GM12878 (cell line): ENCODE measurements around the gene RSKR. TPM values are rescaled to one million over a fixed set of nuclear protein-coding genes. Genes with fewer than 3 reads are reported as not detected.

Experiments used
- ATAC-seq: fragments of 200-7000 bp; cut with Tn5 transposase; 3 replicates; pipeline ENCODE4 v1.9.1; 2020; ENCODE audit warnings: mild to moderate bottlenecking, moderate library complexity
- BruUV-seq: library from RNA; stranded (reverse); fragments of 400-500 nt; replicated peaks from 2 replicates; lab custom pipeline; 2021; lab: Mats Ljungman, UMichigan
- CTCF ChIA-PET: fragments of 300-600 bp; sonication (Branson Sonifier 250); formaldehyde crosslinking; extraction: SDS; loops from one replicate; lab custom pipeline; 2021; ENCODE audit warnings: inconsistent platforms; lab: Yijun Ruan, JAX
- POLR2A ChIA-PET: fragments of 350-600 bp; formaldehyde crosslinking; extraction: SDS; loops from one replicate; lab custom pipeline; 2021; ENCODE audit warnings: inconsistent platforms; lab: Charles Lee
- RAD21 ChIA-PET: fragments of 300-600 bp; sonication (Branson Sonifier 250); formaldehyde crosslinking; loops from one replicate; lab custom pipeline; 2023; ENCODE audit warnings: antibody characterized with exemption; ENCODE audit not compliant: unreplicated experiment; lab: Charles Lee
- SMC1A ChIA-PET: fragments of 300-600 bp; sonication (Branson Sonifier 250); formaldehyde crosslinking; loops from one replicate; lab custom pipeline; 2023; ENCODE audit not compliant: unreplicated experiment, uncharacterized antibody; lab: Charles Lee
- DNase-seq: peaks from one replicate; pipeline ENCODE4 v3.0.0-alpha.2; 2011; ENCODE audit warnings: low read depth, low spot score
- FAIRE-seq: peaks from 3 replicates; lab custom pipeline; 2011; peaks lifted over from hg19 to GRCh38; lab: Jason Lieb, UNC
- H2AFZ ChIP-seq: 2 replicates; pipeline ENCODE4 v1.6.0; 2011; ENCODE audit warnings: low read depth, low read length, control low read depth; ENCODE audit not compliant: control insufficient read depth
- H3K27ac ChIP-seq: 2 replicates; pipeline ENCODE4 v1.5.1; 2011; ENCODE audit warnings: control low read depth; ENCODE audit not compliant: control insufficient read depth, insufficient read depth
- H3K27me3 ChIP-seq, 2 experiments: replicated peaks in 1 of 2; 2 replicates each; pipeline versions ENCODE4 v1.6.0 to v1.6.1; 2011; ENCODE audit warnings: low read length in 1 of 2; ENCODE audit not compliant: control insufficient read depth in 2 of 2, insufficient read depth in 2 of 2
- H3K36me3 ChIP-seq, 2 experiments: 2 replicates each; pipeline ENCODE4 v1.5.1; 2011; ENCODE audit warnings: low read length in 1 of 2; ENCODE audit not compliant: control insufficient read depth in 2 of 2, insufficient read depth in 2 of 2
- H3K4me1 ChIP-seq: 2 replicates; pipeline ENCODE4 v1.6.1; 2011; ENCODE audit warnings: mild to moderate bottlenecking, low read length, moderate library complexity, mixed read lengths; ENCODE audit not compliant: control insufficient read depth, insufficient read depth
- H3K4me2 ChIP-seq: 2 replicates; pipeline ENCODE4 v1.6.0; 2011; ENCODE audit warnings: control low read depth; ENCODE audit not compliant: control insufficient read depth, insufficient read depth
- H3K4me3 ChIP-seq: fragments of 200-600 bp; sonication (generic); 2 replicates; pipeline ENCODE4 v1.5.1; 2016
- H3K79me2 ChIP-seq: 2 replicates; pipeline ENCODE4 v1.6.0; 2011; ENCODE audit warnings: low read length; ENCODE audit not compliant: control insufficient read depth, insufficient read depth
- H3K9ac ChIP-seq: 2 replicates; pipeline ENCODE4 v1.8.0; 2011; ENCODE audit warnings: low read length, control low read depth, mixed read lengths; ENCODE audit not compliant: control insufficient read depth, insufficient read depth
- H3K9me3 ChIP-seq: replicated peaks from 3 replicates; pipeline ENCODE4 v1.5.1; 2011; ENCODE audit warnings: mild to moderate bottlenecking, low read length; ENCODE audit not compliant: control insufficient read depth, insufficient read depth
- H4K20me1 ChIP-seq: 2 replicates; pipeline ENCODE4 v1.6.0; 2011; ENCODE audit not compliant: control insufficient read depth, insufficient read depth
- BHLHE40 ChIP-seq, 2 experiments: fragments of 450-650 bp in 1 of 2; IDR thresholded peaks; 2 replicates each; pipeline ENCODE4 v1.6.1; 2011 to 2017; ENCODE audit warnings: low read depth in 2 of 2, borderline replicate concordance in 1 of 2, improper control_type of control experiment in 1 of 2, low read length in 1 of 2, mild to moderate bottlenecking in 1 of 2
- CBFB ChIP-seq: IDR thresholded peaks from 2 replicates; pipeline ENCODE4 v1.6.1; 2016; ENCODE audit warnings: antibody characterized with exemption, low read depth
- CHD2 ChIP-seq: IDR thresholded peaks from 2 replicates; pipeline ENCODE4 v1.6.1; 2011; ENCODE audit warnings: low read depth, low read length, improper control_type of control experiment, borderline replicate concordance
- E2F8 ChIP-seq: fragments of 450-650 bp; IDR thresholded peaks from 2 replicates; pipeline ENCODE4 v1.6.1; 2018; ENCODE audit warnings: mild to moderate bottlenecking, low read depth, moderate library complexity; ENCODE audit not compliant: partially characterized antibody
- EGR1 ChIP-seq, 2 experiments: IDR thresholded peaks; 1 replicate in 1 of 2; 2 replicates in 1 of 2; pipeline ENCODE4 v1.6.1; 2011 to 2012; ENCODE audit warnings: low read depth in 2 of 2, low read length in 2 of 2, borderline replicate concordance in 1 of 2, mild to moderate bottlenecking in 1 of 2, moderate library complexity in 1 of 2
- HCFC1 ChIP-seq: fragments of 150-350 bp; IDR thresholded peaks from 2 replicates; pipeline ENCODE4 v1.6.1; 2014; ENCODE audit warnings: low read length
- KDM1A ChIP-seq: fragments of 200-600 bp; sonication (generic); IDR thresholded peaks from 2 replicates; pipeline ENCODE4 v1.6.1; 2016; ENCODE audit warnings: borderline replicate concordance
- KLF5 ChIP-seq: fragments of 450-650 bp; IDR thresholded peaks from 2 replicates; pipeline ENCODE4 v1.6.1; 2014; ENCODE audit warnings: mild to moderate bottlenecking; ENCODE audit not compliant: partially characterized antibody
- POLR2A ChIP-seq: IDR thresholded peaks from 2 replicates; pipeline ENCODE4 v1.6.1; 2011; ENCODE audit warnings: low read depth, mild to moderate bottlenecking, low read length
- SKIL ChIP-seq: fragments of 450-650 bp; IDR thresholded peaks from 2 replicates; pipeline ENCODE4 v1.6.1; 2017; ENCODE audit warnings: mild to moderate bottlenecking, low read depth, inconsistent platforms; ENCODE audit not compliant: poor library complexity, severe bottlenecking
- SMARCA5 ChIP-seq: fragments of 450-650 bp; IDR thresholded peaks from 2 replicates; pipeline ENCODE4 v1.6.1; 2017; ENCODE audit warnings: mild to moderate bottlenecking
- SRF ChIP-seq, 2 experiments: IDR thresholded peaks; 2 replicates each; pipeline ENCODE4 v1.6.1; 2011; ENCODE audit warnings: low read depth in 2 of 2, low read length in 2 of 2, mild to moderate bottlenecking in 1 of 2, moderate library complexity in 1 of 2
- WRNIP1 ChIP-seq: IDR thresholded peaks from 2 replicates; pipeline ENCODE4 v1.6.1; 2011; ENCODE audit warnings: low read depth, low read length, improper control_type of control experiment, borderline replicate concordance
- WGBS: methylation state at CpG from one replicate; pipeline ENCODE4 v1.1.6; 2016; ENCODE audit warnings: low lambda C conversion rate; ENCODE audit not compliant: insufficient replicate concordance, insufficient coverage; ENCODE audit errors: missing lambda C conversion rate; 5-methylcytosine and 5-hydroxymethylcytosine counted together
- in situ Hi-C: fragments of 300-500 bp; cut with MboI; formaldehyde crosslinking; loops from 9 replicates; pipeline ENCODE4 v1.14.3; 2018; ENCODE audit warnings: mixed read lengths
- intact Hi-C: fragments of 100-400 bp; cut with micrococcal nuclease; formaldehyde crosslinking; loops from one replicate; pipeline ENCODE4 v1.14.2; 2022; ENCODE audit not compliant: unreplicated experiment
- polyA plus RNA-seq, 11 experiments: library from polyadenylated mRNA; depleted of rRNA in 4 of 11; unstranded in 6 of 11; stranded (reverse) in 5 of 11; fragments of >200 nt; fragmentation: Nextera tagmentation in 4 of 11; fragmentation: Illumina TruSeq in 1 of 11; extraction: Ambion mirVana in 4 of 11; extraction: Trizol in 1 of 11; gene quantifications; 1 replicate in 1 of 11; 2 replicates in 10 of 11; pipeline versions ENCODE4 v1.2.1 to v1.2.3, GENCODE V29; 2011 to 2016; ENCODE audit warnings: inconsistent platforms in 2 of 11, missing spikeins in 2 of 11, low read depth in 1 of 11
- total RNA-seq, 4 experiments: library from RNA; depleted of rRNA in 3 of 4; stranded (reverse); fragments of >200 nt in 3 of 4; fragmentation: Illumina TruSeq in 1 of 4; extraction: Trizol in 1 of 4; gene quantifications; 2 replicates each; pipeline versions ENCODE4 v1.2.1 to v1.2.3, GENCODE V29; 2013 to 2021
- TF ChIP-seq, protein P1 (sequence below): fragments of 450-650 bp; IDR thresholded peaks from 2 replicates; pipeline ENCODE4 v1.6.1; 2017; ENCODE audit warnings: low read depth, mild to moderate bottlenecking, moderate library complexity

RSKR gene
- total and polyA plus RNA-seq, 10 of the 15 experiments (the other 5 are each of a cell fraction or from before 2014, with no cell fraction given) = 0.52 to 22.4 (median 8.7) TPM

DNA sequence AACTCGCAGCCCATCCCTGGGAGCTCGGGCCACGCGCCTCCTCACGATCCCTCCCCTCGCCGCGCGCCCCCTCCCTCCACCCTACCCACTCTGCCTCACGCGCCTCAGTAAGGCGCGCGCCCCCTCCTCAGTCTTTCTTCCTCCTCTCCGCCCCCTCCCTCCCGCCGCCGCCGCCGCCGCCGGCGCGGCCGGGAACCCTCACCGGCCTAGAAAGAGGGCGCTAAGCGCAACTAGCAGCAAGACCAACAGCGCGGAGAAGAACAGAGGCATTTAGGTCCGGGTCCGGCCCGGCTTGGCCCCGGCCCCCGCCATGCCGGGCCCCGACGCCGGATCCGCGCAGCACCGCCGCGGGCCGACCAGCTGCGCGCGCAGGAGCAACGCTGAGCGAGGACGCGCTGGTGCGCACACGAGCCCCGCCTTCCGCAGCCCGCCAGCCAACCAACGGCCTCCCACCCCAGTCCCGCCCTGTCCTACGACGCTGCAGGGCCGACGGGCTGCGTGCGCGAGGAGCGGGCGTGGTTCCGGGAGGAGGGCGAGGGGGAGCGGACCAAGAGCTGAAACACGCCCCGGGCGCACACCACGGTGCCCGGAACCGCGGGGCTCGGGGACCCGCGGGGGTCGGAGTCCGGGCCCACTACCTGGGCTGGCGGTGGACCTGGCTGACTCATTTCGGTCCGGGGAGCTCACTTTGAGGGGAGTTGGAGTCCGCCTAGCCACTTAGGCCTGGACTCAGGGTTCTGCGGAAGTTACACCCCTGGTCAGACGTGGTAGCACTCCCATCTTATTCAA lies 31.0 kb upstream of the RSKR start, which contains the start of gene BLTP2:
Gene BLTP2 (minus strand): TSS at position 372 of the 789 bp plus-strand sequence. CDS start 102 bp downstream, at position 270.
- Histone ChIP-seq H3K9ac (peak within 1 kb of the TSS; percentile 80), H3K36me3 (peaks cover 10 to 26% of the 10 kb centered on the region in 2 experiments), H3K27me3 (no peaks in the 10 kb centered on the region), H3K4me3 (peak within 1 kb of the TSS; percentile 85), H3K27ac (peak within 1 kb of the TSS; percentile 85), H3K9me3 (no peaks in the 10 kb centered on the region), H3K79me2 (peaks cover 33% of the 10 kb centered on the region), H3K4me2 (peak within 1 kb of the TSS; percentile 77), H4K20me1 (no peaks in the 10 kb centered on the region; the same call in 1 of the 2 replicates), H3K4me1 (peaks cover 14% of the 10 kb centered on the region), H2AFZ (peak within 1 kb of the TSS; percentile 70)
- BruUV-seq = no TSS peak
- ChIA-PET RAD21 (interaction anchor here (0.6 to 2.9 kb wide), 13 partner anchors 17 to 472 kb away, joined by 3 to 22 read pairs (median 5); partner anchors contain the start of genes ALDOC, IFT20, PIGS and PROCA1), SMC1A (interaction anchor here (0.7 to 4.2 kb wide), 8 partner anchors 13 to 307 kb away, joined by 3 to 22 read pairs (median 4); partner anchors contain the start of genes PHF12, PROCA1, RPL23A and SDF2), POLR2A (interaction anchor here (0.5 to 5.4 kb wide), 23 partner anchors 10 to 304 kb away, joined by 3 to 46 read pairs (median 6); partner anchors contain the start of genes ALDOC, NEK8, PIGS and PROCA1), CTCF (interaction anchor here (0.6 to 7.5 kb wide), 17 partner anchors 13 to 308 kb away, joined by 3 to 84 read pairs (median 5); partner anchors contain the start of genes NEK8, SDF2, SUPT6H and TLCD1)
- in situ Hi-C loops = no loop called here
- WGBS = under 1% methylated on average over 64 of the region's 89 CpGs
- ATAC-seq (peak; percentile 97), FAIRE-seq (peak; percentile 89), DNase-seq (peak; percentile 82)
- intact Hi-C loops = loop anchor here (2.0 kb wide), 1 partner anchor 46 kb away; the partner anchor contains the start of gene SPAG5
- TF ChIP-seq, protein P1, sequence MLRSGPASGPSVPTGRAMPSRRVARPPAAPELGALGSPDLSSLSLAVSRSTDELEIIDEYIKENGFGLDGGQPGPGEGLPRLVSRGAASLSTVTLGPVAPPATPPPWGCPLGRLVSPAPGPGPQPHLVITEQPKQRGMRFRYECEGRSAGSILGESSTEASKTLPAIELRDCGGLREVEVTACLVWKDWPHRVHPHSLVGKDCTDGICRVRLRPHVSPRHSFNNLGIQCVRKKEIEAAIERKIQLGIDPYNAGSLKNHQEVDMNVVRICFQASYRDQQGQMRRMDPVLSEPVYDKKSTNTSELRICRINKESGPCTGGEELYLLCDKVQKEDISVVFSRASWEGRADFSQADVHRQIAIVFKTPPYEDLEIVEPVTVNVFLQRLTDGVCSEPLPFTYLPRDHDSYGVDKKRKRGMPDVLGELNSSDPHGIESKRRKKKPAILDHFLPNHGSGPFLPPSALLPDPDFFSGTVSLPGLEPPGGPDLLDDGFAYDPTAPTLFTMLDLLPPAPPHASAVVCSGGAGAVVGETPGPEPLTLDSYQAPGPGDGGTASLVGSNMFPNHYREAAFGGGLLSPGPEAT = peak; percentile 74; the same call in 1 of the 2 replicates
- TF ChIP-seq EGR1 (IDR thresholded peaks at IDR 0.05; ENCODE audit: borderline replicate concordance in 1 of 2, low read depth in 2 of 2, low read length in 2 of 2) (peak in 1 of 2 experiments; percentile 35; a peak in 1 of 3 replicates), HCFC1 (peak; percentile 66), E2F8 (peak; percentile 50), WRNIP1 (no peak), SMARCA5 (peak; percentile 77; the same call in 1 of the 2 replicates), CHD2 (peak; percentile 55), KLF5 (peak; percentile 77), SRF (IDR thresholded peaks at IDR 0.05; ENCODE audit: low read depth in 2 of 2, low read length in 2 of 2) (0 out of 4 replicates have a peak, but pooled peaks of 1 of the 2 experiments have one; percentile 45), KDM1A (no peak), BHLHE40 (IDR thresholded peaks at IDR 0.05; ENCODE audit: borderline replicate concordance in 1 of 2, low read depth in 2 of 2, low read length in 1 of 2) (peak; percentile 40 to 74; a peak in 3 of 4 replicates), CBFB (0 out of 2 replicates have a peak, but pooled peaks have one; percentile 42), SKIL (no peak), POLR2A (peak; percentile 86)
